ENCODE measurements around the gene CBX7. TPM values are rescaled to one million over a fixed set of nuclear protein-coding genes. Genes with fewer than 3 reads are reported as not detected.

The CBX7 gene
- 8.0 and 30.3 TPM in 2 replicates for total RNA-seq (ENCODE audit: low replicate concordance)

- no peak for TF ChIP-seq CTCF (IDR thresholded peaks at IDR 0.05; ENCODE audit: insufficient read depth, low read length)
- DNase-seq (ENCODE audit: low read depth) = peak; percentile 73
These were observed at the start of gene CBX7 for GRCh38 chr22:39152511-39153219. TSS of gene CBX7 (minus strand) at chr22:39152680. CDS start at chr22:39152444, 236 bp downstream.

GRCh38 chr22:39197578-39197977, 45.1 kb upstream of the CBX7 start:
- TF ChIP-seq CTCF (IDR thresholded peaks at IDR 0.05; ENCODE audit: insufficient read depth, low read length) = no peak
- H3K4me3 ChIP-seq (ENCODE audit: low read depth, low read length) = no peak overlapping the region
- no peak for DNase-seq (ENCODE audit: low read depth)

More at GRCh38 chr22:39152511-39153219, at the start of gene CBX7:
- H3K4me3 ChIP-seq (ENCODE audit: low read depth, low read length) = peak within 1 kb of the TSS; percentile 79

GRCh38 chr22:39194098-39194497, 41.6 kb upstream of the CBX7 start:
- no peak for DNase-seq (ENCODE audit: low read depth)
- TF ChIP-seq CTCF (IDR thresholded peaks at IDR 0.05; ENCODE audit: insufficient read depth, low read length) = no peak
- no peak overlapping the region for H3K4me3 ChIP-seq (ENCODE audit: low read depth, low read length)

- no peak for TF ChIP-seq CTCF (IDR thresholded peaks at IDR 0.05; ENCODE audit: insufficient read depth, low read length)
- no peak overlapping the region for H3K4me3 ChIP-seq (ENCODE audit: low read depth, low read length)
- DNase-seq (ENCODE audit: low read depth) = peak; percentile 68
These were observed 36.3 kb upstream of the CBX7 start for GRCh38 chr22:39188809-39189208.

- no peak overlapping the region for H3K4me3 ChIP-seq (ENCODE audit: low read depth, low read length)
- peak; percentile 66 for TF ChIP-seq CTCF (IDR thresholded peaks at IDR 0.05; ENCODE audit: insufficient read depth, low read length)
- peak; percentile 84 for DNase-seq (ENCODE audit: low read depth)
These were observed 33.1 kb upstream of the CBX7 start for GRCh38 chr22:39185601-39186012.

- no peak for TF ChIP-seq CTCF (IDR thresholded peaks at IDR 0.05; ENCODE audit: insufficient read depth, low read length)
- no peak for DNase-seq (ENCODE audit: low read depth)
These were observed 32.4 kb upstream of the CBX7 start for GRCh38 chr22:39184586-39185577.

More at GRCh38 chr22:39184586-39185577, 32.4 kb upstream of the CBX7 start:
- no peak overlapping the region for H3K4me3 ChIP-seq (ENCODE audit: low read depth, low read length)

Data from fibroblast of the aortic adventitia (primary cell).